ENCODE results near the gene ITGB5.

The ITGB5 gene

DNA sequence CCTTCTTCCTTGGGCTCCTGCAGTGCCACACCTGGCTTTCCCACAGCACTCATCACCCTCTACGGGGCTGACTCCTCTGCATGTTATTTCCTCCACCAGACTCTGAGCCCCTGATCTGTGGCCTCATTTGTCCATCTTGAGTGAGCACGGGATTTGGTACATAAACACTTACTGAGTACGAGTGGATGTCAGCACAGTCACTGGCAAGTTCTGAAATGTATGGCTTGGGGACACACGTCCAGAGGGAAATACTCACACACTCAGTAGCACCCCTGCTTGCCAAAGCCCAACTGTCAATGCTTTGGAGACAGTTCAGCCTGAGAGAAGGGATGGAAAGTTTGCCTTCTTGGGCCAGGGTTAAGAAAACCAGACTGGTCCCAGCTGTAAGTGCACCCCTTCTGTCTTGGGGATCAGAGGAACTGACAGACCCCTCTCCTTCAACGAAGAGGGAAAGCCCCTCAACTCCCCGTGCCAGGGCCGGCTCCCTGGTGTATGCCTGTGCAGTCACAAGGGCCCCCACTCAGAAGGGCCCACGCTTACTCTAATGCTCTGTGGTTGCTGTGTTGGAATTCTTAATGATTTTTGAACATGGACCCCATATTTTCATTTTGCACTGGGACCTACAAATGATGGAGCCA is 85.0 kb downstream of the ITGB5 start:
- TF ChIP-seq, protein P1, sequence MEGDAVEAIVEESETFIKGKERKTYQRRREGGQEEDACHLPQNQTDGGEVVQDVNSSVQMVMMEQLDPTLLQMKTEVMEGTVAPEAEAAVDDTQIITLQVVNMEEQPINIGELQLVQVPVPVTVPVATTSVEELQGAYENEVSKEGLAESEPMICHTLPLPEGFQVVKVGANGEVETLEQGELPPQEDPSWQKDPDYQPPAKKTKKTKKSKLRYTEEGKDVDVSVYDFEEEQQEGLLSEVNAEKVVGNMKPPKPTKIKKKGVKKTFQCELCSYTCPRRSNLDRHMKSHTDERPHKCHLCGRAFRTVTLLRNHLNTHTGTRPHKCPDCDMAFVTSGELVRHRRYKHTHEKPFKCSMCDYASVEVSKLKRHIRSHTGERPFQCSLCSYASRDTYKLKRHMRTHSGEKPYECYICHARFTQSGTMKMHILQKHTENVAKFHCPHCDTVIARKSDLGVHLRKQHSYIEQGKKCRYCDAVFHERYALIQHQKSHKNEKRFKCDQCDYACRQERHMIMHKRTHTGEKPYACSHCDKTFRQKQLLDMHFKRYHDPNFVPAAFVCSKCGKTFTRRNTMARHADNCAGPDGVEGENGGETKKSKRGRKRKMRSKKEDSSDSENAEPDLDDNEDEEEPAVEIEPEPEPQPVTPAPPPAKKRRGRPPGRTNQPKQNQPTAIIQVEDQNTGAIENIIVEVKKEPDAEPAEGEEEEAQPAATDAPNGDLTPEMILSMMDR (IDR thresholded peaks at IDR 0.05; ENCODE audit: poor library complexity, severe bottlenecking) = no peak
- no peaks in the 10 kb centered on the region; the same call in 1 of the 2 replicates for H3K36me3 ChIP-seq (ENCODE audit: low read depth)
- no peak overlapping the region for H3K27ac ChIP-seq (ENCODE audit: poor library complexity, severe bottlenecking)
- H3K9me3 ChIP-seq (ENCODE audit: severe bottlenecking) = no peaks in the 10 kb centered on the region
- ATAC-seq (ENCODE audit: low read depth) (no peak), DNase-seq (ENCODE audit: low spot score) (no peak)
- H3K27me3 ChIP-seq (ENCODE audit: insufficient read depth, poor library complexity, severe bottlenecking) = no peaks in the 10 kb centered on the region
- H3K4me1 ChIP-seq (ENCODE audit: insufficient read depth, poor library complexity, severe bottlenecking) = no peaks in the 10 kb centered on the region
- no peak overlapping the region for H3K4me3 ChIP-seq (ENCODE audit: severe bottlenecking)

GRCh38 chr3:124800511-124801258 is 86.5 kb downstream of the ITGB5 start:
- Histone ChIP-seq H3K27ac (ENCODE audit: poor library complexity, severe bottlenecking) (no peak overlapping the region), H3K27me3 (ENCODE audit: insufficient read depth, poor library complexity, severe bottlenecking) (no peaks in the 10 kb centered on the region), H3K4me1 (ENCODE audit: insufficient read depth, poor library complexity, severe bottlenecking) (no peaks in the 10 kb centered on the region), H3K36me3 (ENCODE audit: low read depth) (peaks cover 8% of the 10 kb centered on the region), H3K4me3 (ENCODE audit: severe bottlenecking) (no peak overlapping the region), H3K9me3 (ENCODE audit: severe bottlenecking) (no peaks in the 10 kb centered on the region)
- TF ChIP-seq, protein P1 (IDR thresholded peaks at IDR 0.05; ENCODE audit: poor library complexity, severe bottlenecking) = no peak
- DNase-seq (ENCODE audit: low spot score) = no peak
- no peak for ATAC-seq (ENCODE audit: low read depth)

GRCh38 chr3:124800076-124800475 is 87.1 kb downstream of the ITGB5 start:
- Histone ChIP-seq H3K27ac (ENCODE audit: poor library complexity, severe bottlenecking) (no peak overlapping the region), H3K4me1 (ENCODE audit: insufficient read depth, poor library complexity, severe bottlenecking) (no peaks in the 10 kb centered on the region), H3K27me3 (ENCODE audit: insufficient read depth, poor library complexity, severe bottlenecking) (no peaks in the 10 kb centered on the region), H3K9me3 (ENCODE audit: severe bottlenecking) (no peaks in the 10 kb centered on the region), H3K4me3 (ENCODE audit: severe bottlenecking) (no peak overlapping the region), H3K36me3 (ENCODE audit: low read depth) (peaks cover 9% of the 10 kb centered on the region)
- ATAC-seq (ENCODE audit: low read depth) (no peak), DNase-seq (ENCODE audit: low spot score) (no peak)
- TF ChIP-seq, protein P1 (IDR thresholded peaks at IDR 0.05; ENCODE audit: poor library complexity, severe bottlenecking) = no peak

DNA sequence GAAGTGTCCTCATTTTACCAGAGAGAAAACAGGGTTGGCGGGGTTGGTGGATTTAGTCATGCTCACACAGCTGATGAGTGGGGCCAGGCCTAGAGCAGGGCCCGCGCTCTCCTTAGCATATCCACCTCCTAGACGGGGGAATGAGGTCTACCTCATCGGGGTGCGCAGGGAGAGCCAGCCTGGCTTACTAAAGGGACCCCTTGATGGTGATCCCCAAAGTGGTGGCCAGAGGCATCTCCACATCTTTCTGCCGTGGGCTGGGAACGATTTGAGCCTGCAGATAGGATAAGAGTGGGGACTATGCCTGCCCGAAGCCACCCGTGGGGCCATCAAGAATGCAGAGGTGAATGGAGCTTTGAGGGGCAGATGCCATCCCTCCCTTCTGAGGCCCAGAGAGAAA is 87.5 kb downstream of the ITGB5 start:
- ATAC-seq (ENCODE audit: low read depth) = no peak
- TF ChIP-seq, protein P1 (IDR thresholded peaks at IDR 0.05; ENCODE audit: poor library complexity, severe bottlenecking) = no peak
- H3K4me1 ChIP-seq (ENCODE audit: insufficient read depth, poor library complexity, severe bottlenecking) = no peaks in the 10 kb centered on the region
- H3K9me3 ChIP-seq (ENCODE audit: severe bottlenecking) = no peaks in the 10 kb centered on the region
- H3K4me3 ChIP-seq (ENCODE audit: severe bottlenecking) = no peak overlapping the region
- H3K27ac ChIP-seq (ENCODE audit: poor library complexity, severe bottlenecking) = no peak overlapping the region
- peaks cover 12% of the 10 kb centered on the region for H3K36me3 ChIP-seq (ENCODE audit: low read depth)
- no peak for DNase-seq (ENCODE audit: low spot score)
- H3K27me3 ChIP-seq (ENCODE audit: insufficient read depth, poor library complexity, severe bottlenecking) = no peaks in the 10 kb centered on the region
